Fibroblast of lung (primary cell): ENCODE data around the gene NDFIP2. TPM values are rescaled to one million over a fixed set of nuclear protein-coding genes. Genes with fewer than 3 reads are reported as not detected.

ENCODE experiments used
- DNase-seq, 2 donors: peaks; one replicate each; pipeline versions ENCODE4 v3.0.0 to v3.0.0-alpha.2; 2010; ENCODE audit warnings: low read depth in 2 of 2
- H2AFZ ChIP-seq: 2 replicates; pipeline ENCODE4 v1.5.1; 2012; ENCODE audit warnings: low read length, control low read depth, inconsistent platforms
- H3K27ac ChIP-seq: 2 replicates; pipeline ENCODE4 v1.5.1; 2011; ENCODE audit warnings: low read length, control low read depth; ENCODE audit not compliant: insufficient read depth
- H3K27me3 ChIP-seq: 2 replicates; pipeline ENCODE4 v1.5.1; 2011; ENCODE audit warnings: mild to moderate bottlenecking, low read length; ENCODE audit not compliant: control insufficient read depth, insufficient read depth
- H3K36me3 ChIP-seq: 2 replicates; pipeline ENCODE4 v1.5.1; 2011; ENCODE audit warnings: low read length; ENCODE audit not compliant: control insufficient read depth, insufficient read depth
- H3K4me1 ChIP-seq: 2 replicates; pipeline ENCODE4 v1.5.1; 2011; ENCODE audit warnings: low read length; ENCODE audit not compliant: control insufficient read depth, insufficient read depth; ENCODE audit errors: extremely low read depth
- H3K4me2 ChIP-seq: 2 replicates; pipeline ENCODE4 v1.5.1; 2011; ENCODE audit warnings: low read length, control low read depth; ENCODE audit not compliant: insufficient read depth; ENCODE audit errors: extremely low read depth
- H3K4me3 ChIP-seq, 4 experiments: fragments of 200-600 bp in 1 of 4; sonication (generic) in 1 of 4; replicated peaks in 1 of 4; 2 replicates each; pipeline ENCODE4 v1.5.1; 2011 to 2016; ENCODE audit warnings: low read length in 4 of 4, low read depth in 3 of 4, mild to moderate bottlenecking in 3 of 4, control low read depth in 2 of 4, inconsistent platforms in 1 of 4, mixed read lengths in 1 of 4; ENCODE audit not compliant: insufficient read depth in 1 of 4; ENCODE audit errors: control extremely low read depth in 1 of 4
- H3K79me2 ChIP-seq: 2 replicates; pipeline ENCODE4 v1.5.1; 2012; ENCODE audit warnings: mild to moderate bottlenecking, low read length, inconsistent platforms; ENCODE audit not compliant: control insufficient read depth, insufficient read depth
- H3K9ac ChIP-seq: 2 replicates; pipeline ENCODE4 v1.5.1; 2011; ENCODE audit warnings: mild to moderate bottlenecking, low read length, control low read depth; ENCODE audit not compliant: insufficient read depth
- H3K9me3 ChIP-seq: 2 replicates; pipeline ENCODE4 v1.5.1; 2012; ENCODE audit warnings: low read depth, low read length; ENCODE audit not compliant: control insufficient read depth, insufficient read depth
- H4K20me1 ChIP-seq: 2 replicates; pipeline ENCODE4 v1.5.1; 2011; ENCODE audit warnings: low read length; ENCODE audit not compliant: control insufficient read depth, insufficient read depth; ENCODE audit errors: extremely low read depth
- EZH2 ChIP-seq: IDR thresholded peaks from 2 replicates; pipeline ENCODE4 v1.5.1; 2012; ENCODE audit warnings: low read length, control low read depth, mild to moderate bottlenecking; ENCODE audit errors: missing control alignments
- polyA plus RNA-seq, 2 donors: library from polyadenylated mRNA; depleted of rRNA in 1 of 2; stranded (reverse) in 1 of 2; unstranded in 1 of 2; fragments of >200 nt; gene quantifications; 2 replicates each; pipeline ENCODE4 v1.2.1, GENCODE V29; 2011 to 2012; ENCODE audit warnings: missing spikeins in 1 of 2
- total RNA-seq: library from RNA; depleted of rRNA; stranded (reverse); fragments of >200 nt; gene quantifications from 2 replicates; pipeline ENCODE4 v1.2.1, GENCODE V29; 2014
- TF ChIP-seq, protein P1 (sequence below), 2 donors: IDR thresholded peaks in 1 of 2; conservative IDR thresholded peaks in 1 of 2; 1 replicate in 1 of 2; 2 replicates in 1 of 2; pipeline ENCODE4 v1.5.1; 2011 to 2012; ENCODE audit warnings: low read length in 2 of 2, control low read depth in 1 of 2, inconsistent platforms in 1 of 2, low read depth in 1 of 2, mild to moderate bottlenecking in 1 of 2

The NDFIP2 gene
- total and polyA plus RNA-seq, 2 donors (not counting 1 experiment from before 2014, with no cell fraction given), result 39.1 to 46.4 TPM

DNA sequence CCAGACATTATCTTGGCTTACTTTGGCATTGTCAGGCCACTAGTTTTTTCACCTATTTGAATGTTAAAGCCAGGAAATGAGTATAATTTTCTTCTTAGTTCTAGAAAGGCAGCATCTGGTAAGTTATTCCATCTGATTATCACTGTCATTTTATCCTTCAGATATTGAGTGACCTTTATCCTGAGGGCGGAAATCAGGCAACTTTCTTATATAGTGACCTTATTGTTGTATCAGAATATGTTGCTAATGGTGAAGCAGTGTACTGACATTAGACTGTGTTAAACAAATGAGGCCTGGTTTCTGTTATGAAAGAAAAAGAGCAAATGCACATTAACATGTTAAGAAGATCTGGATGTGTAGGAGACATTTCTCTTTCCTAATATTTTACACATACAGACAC is 5.4 kb upstream of the NDFIP2 start:
- no peaks in the 10 kb centered on the region for H3K9me3 ChIP-seq
- H3K9ac ChIP-seq, result no peak overlapping the region
- no peaks in the 10 kb centered on the region for H3K79me2 ChIP-seq
- no peaks in the 10 kb centered on the region for H4K20me1 ChIP-seq
- TF ChIP-seq, protein P1, sequence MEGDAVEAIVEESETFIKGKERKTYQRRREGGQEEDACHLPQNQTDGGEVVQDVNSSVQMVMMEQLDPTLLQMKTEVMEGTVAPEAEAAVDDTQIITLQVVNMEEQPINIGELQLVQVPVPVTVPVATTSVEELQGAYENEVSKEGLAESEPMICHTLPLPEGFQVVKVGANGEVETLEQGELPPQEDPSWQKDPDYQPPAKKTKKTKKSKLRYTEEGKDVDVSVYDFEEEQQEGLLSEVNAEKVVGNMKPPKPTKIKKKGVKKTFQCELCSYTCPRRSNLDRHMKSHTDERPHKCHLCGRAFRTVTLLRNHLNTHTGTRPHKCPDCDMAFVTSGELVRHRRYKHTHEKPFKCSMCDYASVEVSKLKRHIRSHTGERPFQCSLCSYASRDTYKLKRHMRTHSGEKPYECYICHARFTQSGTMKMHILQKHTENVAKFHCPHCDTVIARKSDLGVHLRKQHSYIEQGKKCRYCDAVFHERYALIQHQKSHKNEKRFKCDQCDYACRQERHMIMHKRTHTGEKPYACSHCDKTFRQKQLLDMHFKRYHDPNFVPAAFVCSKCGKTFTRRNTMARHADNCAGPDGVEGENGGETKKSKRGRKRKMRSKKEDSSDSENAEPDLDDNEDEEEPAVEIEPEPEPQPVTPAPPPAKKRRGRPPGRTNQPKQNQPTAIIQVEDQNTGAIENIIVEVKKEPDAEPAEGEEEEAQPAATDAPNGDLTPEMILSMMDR (conservative IDR thresholded peaks at IDR 0.05 in 1 of 2, IDR thresholded peaks at IDR 0.05 in 1 of 2; ENCODE audit: low read depth in 1 of 2, low read length in 2 of 2), result no peak
- no peak for TF ChIP-seq EZH2
- H3K36me3 ChIP-seq, result no peaks in the 10 kb centered on the region
- no peak for DNase-seq
- no peak overlapping the region for H3K27ac ChIP-seq
- H2AFZ ChIP-seq, result no peak overlapping the region
- peaks cover 17% of the 10 kb centered on the region for H3K27me3 ChIP-seq
- H3K4me3 ChIP-seq, result no peak overlapping the region
- H3K4me1 ChIP-seq, result no peaks in the 10 kb centered on the region
- no peak overlapping the region for H3K4me2 ChIP-seq

- no peak for DNase-seq
- TF ChIP-seq EZH2, result no peak
These were observed 3.0 kb upstream of the NDFIP2 start for GRCh38 chr13:79477968-79478367.

DNA sequence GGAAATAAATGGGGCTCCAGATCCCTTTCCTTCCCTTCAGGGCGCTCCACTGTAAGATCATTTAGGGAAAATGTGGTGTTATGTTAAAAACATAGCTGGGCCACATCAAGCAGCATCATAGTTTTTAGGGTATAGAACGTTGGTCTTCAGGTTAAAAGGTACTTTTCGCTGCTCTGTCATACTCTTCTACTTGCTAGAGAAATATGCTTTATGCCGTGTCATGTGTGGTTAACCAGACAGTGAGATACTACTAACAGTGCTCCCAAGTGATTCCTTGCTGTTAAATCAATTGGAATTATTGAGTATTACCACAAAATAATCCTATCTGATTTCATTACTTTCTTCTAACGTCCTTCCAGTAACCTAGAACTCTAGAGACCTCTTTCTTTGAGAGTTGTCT is 1.1 kb upstream of the NDFIP2 start:
- peaks cover 17% of the 10 kb centered on the region for H3K27me3 ChIP-seq
- no peak overlapping the region for H3K4me2 ChIP-seq
- no peak overlapping the region for H3K27ac ChIP-seq
- H3K4me1 ChIP-seq, result peaks cover 2% of the 10 kb centered on the region
- peaks cover 7% of the 10 kb centered on the region for H3K79me2 ChIP-seq
- H4K20me1 ChIP-seq, result no peaks in the 10 kb centered on the region
- TF ChIP-seq, protein P1 (conservative IDR thresholded peaks at IDR 0.05 in 1 of 2, IDR thresholded peaks at IDR 0.05 in 1 of 2; ENCODE audit: low read depth in 1 of 2, low read length in 2 of 2), result no peak
- no peak for TF ChIP-seq EZH2
- no peak overlapping the region for H2AFZ ChIP-seq
- no peaks in the 10 kb centered on the region for H3K9me3 ChIP-seq
- no peak overlapping the region for H3K4me3 ChIP-seq
- no peak overlapping the region for H3K9ac ChIP-seq
- DNase-seq, result no peak
- no peaks in the 10 kb centered on the region for H3K36me3 ChIP-seq

More at GRCh38 chr13:79477968-79478367, 3.0 kb upstream of the NDFIP2 start:
- no peaks in the 10 kb centered on the region for H3K36me3 ChIP-seq
- H3K4me1 ChIP-seq, result no peaks in the 10 kb centered on the region
- H3K27ac ChIP-seq, result no peak overlapping the region
- no peak overlapping the region for H3K4me3 ChIP-seq
- no peaks in the 10 kb centered on the region for H4K20me1 ChIP-seq
- no peak overlapping the region for H3K4me2 ChIP-seq
- H3K27me3 ChIP-seq, result peaks cover 17% of the 10 kb centered on the region
- H3K79me2 ChIP-seq, result peaks cover 7% of the 10 kb centered on the region
- H2AFZ ChIP-seq, result no peak overlapping the region
- H3K9ac ChIP-seq, result no peak overlapping the region
- H3K9me3 ChIP-seq, result no peaks in the 10 kb centered on the region
